Sigmoid colon (tissue), 4 donors: ENCODE measurements around the gene PISD.

Experiments
- CTCF ChIP-seq, 4 experiments: fragments of 450-650 bp in 3 of 4; fragments of 200-600 bp in 1 of 4; IDR thresholded peaks; one replicate each; pipeline ENCODE4 v1.5.1; 2016 to 2019; ENCODE audit warnings: antibody characterized with exemption in 4 of 4, mild to moderate bottlenecking in 3 of 4, moderate library complexity in 2 of 4
- EP300 ChIP-seq, 4 donors: sonication (generic); formaldehyde crosslinking; IDR thresholded peaks; one replicate each; pipeline ENCODE4 v1.6.1; 2017; ENCODE audit warnings: antibody characterized with exemption in 4 of 4
- POLR2A ChIP-seq, 2 donors: fragments of 450-650 bp; IDR thresholded peaks; one replicate each; pipeline ENCODE4 v1.6.1; 2016; ENCODE audit warnings: antibody characterized with exemption in 2 of 2, mild to moderate bottlenecking in 2 of 2, moderate library complexity in 2 of 2
- POLR2AphosphoS5 ChIP-seq, 4 donors: sonication (generic); formaldehyde crosslinking; IDR thresholded peaks; one replicate each; pipeline ENCODE4 v1.6.1; 2017; ENCODE audit warnings: antibody characterized with exemption in 4 of 4

DNA sequence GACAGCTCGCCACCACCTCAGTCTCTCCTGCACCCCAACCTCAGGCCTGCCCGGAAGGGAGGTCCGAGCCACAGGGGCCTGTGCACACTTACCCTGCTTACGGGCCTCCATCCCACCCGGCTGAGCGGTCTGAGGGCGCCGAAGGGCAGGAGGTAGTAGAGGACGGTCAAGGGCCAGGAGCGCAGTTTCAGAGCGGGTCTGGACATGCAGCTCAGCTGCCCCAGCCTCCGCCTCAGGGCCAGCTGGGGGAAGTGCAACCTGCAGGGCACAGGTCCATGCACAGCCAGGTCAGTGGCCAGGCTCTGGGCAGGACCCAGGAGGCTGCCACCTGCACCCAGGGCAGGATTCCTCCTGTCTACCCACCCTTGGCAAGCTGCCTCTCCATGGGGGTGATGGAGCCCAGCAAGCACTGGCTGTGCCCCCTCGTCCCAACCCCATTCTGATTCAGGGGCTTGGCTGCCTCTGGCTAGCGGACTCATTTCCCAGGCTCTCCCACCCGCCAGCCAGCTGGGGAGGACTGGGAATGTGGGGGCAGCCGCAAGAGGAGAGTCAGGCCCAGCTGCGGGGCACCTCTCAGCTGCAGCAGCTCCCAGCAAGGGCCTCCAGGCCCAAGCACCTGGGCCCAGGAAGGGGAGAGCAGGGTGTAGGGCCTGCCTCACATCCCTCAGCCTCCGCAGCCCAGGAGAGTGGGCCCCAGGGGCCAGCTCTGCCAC is 38.3 kb downstream of the PISD start:
- TF ChIP-seq POLR2AphosphoS5 (IDR thresholded peaks at IDR 0.05) (no peak), EP300 (IDR thresholded peaks at IDR 0.05) (no peak), CTCF (IDR thresholded peaks at IDR 0.05) (no peak), POLR2A (IDR thresholded peaks at IDR 0.05) (no peak)
